ENCODE data around the gene WWOX. TPM values are rescaled to one million over a fixed set of nuclear protein-coding genes. Genes with fewer than 3 reads are reported as not detected.

The WWOX gene
- total RNA-seq, 6 donors from 2014 or later = 18.7 to 167 (median 31.0) TPM

- H3K27me3 ChIP-seq = no peaks in the 10 kb centered on the region
- DNase-seq (no peak), ATAC-seq (ENCODE audit: low FRiP score in 2 of 2) (no peak)
- H3K27ac ChIP-seq = peak overlapping the region in 1 of 4 donors; percentile 6
- H3K4me3 ChIP-seq = no peak overlapping the region
- no peaks in the 10 kb centered on the region for H3K36me3 ChIP-seq
- WGBS, 2 donors = 75 to 84% methylated on average over 5 of the region's 5 CpGs
- TF ChIP-seq EP300 (IDR thresholded peaks at IDR 0.05) = no peak
- no peak for TF ChIP-seq POLR2A (IDR thresholded peaks at IDR 0.05)
- no peak for TF ChIP-seq POLR2AphosphoS5 (IDR thresholded peaks at IDR 0.05)
- no peak for TF ChIP-seq CTCF (IDR thresholded peaks at IDR 0.05)
- H3K9me3 ChIP-seq = no peaks in the 10 kb centered on the region
- H3K4me1 ChIP-seq = no peaks in the 10 kb centered on the region
Observed at GRCh38 chr16:78895681-78896080, 796.2 kb downstream of the WWOX start.

- Histone ChIP-seq H3K9me3 (no peaks in the 10 kb centered on the region), H3K4me3 (no peak overlapping the region), H3K27me3 (no peaks in the 10 kb centered on the region), H3K36me3 (no peaks in the 10 kb centered on the region), H3K27ac (no peak overlapping the region), H3K4me1 (no peaks in the 10 kb centered on the region)
- TF ChIP-seq POLR2A (IDR thresholded peaks at IDR 0.05) = no peak
- TF ChIP-seq POLR2AphosphoS5 (IDR thresholded peaks at IDR 0.05) = no peak
- no peak for TF ChIP-seq CTCF (IDR thresholded peaks at IDR 0.05)
- TF ChIP-seq EP300 (IDR thresholded peaks at IDR 0.05) = no peak
- no peak for DNase-seq
- ATAC-seq (ENCODE audit: low FRiP score in 2 of 2) = no peak
- 83 to 84% methylated on average over 9 of the region's 9 CpGs for WGBS, 2 donors
Observed at GRCh38 chr16:78896280-78896679, 796.8 kb downstream of the WWOX start.

GRCh38 chr16:78897299-78897698, 797.8 kb downstream of the WWOX start:
- TF ChIP-seq POLR2A (IDR thresholded peaks at IDR 0.05) (no peak), POLR2AphosphoS5 (IDR thresholded peaks at IDR 0.05) (no peak), CTCF (IDR thresholded peaks at IDR 0.05) (no peak), EP300 (IDR thresholded peaks at IDR 0.05) (no peak)
- Histone ChIP-seq H3K4me3 (no peak overlapping the region), H3K27ac (no peak overlapping the region), H3K36me3 (no peaks in the 10 kb centered on the region), H3K27me3 (no peaks in the 10 kb centered on the region), H3K4me1 (no peaks in the 10 kb centered on the region), H3K9me3 (no peaks in the 10 kb centered on the region)
- DNase-seq = no peak
- ATAC-seq (ENCODE audit: low FRiP score in 2 of 2) = no peak
- 88% methylated on average over 5 of the region's 5 CpGs for WGBS, 2 donors

GRCh38 chr16:78900044-78900811, 800.8 kb downstream of the WWOX start:
- ATAC-seq (ENCODE audit: low FRiP score in 2 of 2) (no peak), DNase-seq (no peak)
- no peak for TF ChIP-seq POLR2AphosphoS5 (IDR thresholded peaks at IDR 0.05)
- no peak for TF ChIP-seq EP300 (IDR thresholded peaks at IDR 0.05)
- no peaks in the 10 kb centered on the region for H3K9me3 ChIP-seq
- H3K4me1 ChIP-seq = no peaks in the 10 kb centered on the region
- H3K4me3 ChIP-seq = no peak overlapping the region
- WGBS, 2 donors = 86 to 89% methylated on average over 6 of the region's 6 CpGs
- no peak overlapping the region for H3K27ac ChIP-seq
- no peaks in the 10 kb centered on the region for H3K27me3 ChIP-seq
- H3K36me3 ChIP-seq = no peaks in the 10 kb centered on the region

- no peak for TF ChIP-seq CTCF (IDR thresholded peaks at IDR 0.05)
- no peak for TF ChIP-seq POLR2A (IDR thresholded peaks at IDR 0.05)
- no peak for TF ChIP-seq POLR2AphosphoS5 (IDR thresholded peaks at IDR 0.05)
- TF ChIP-seq EP300 (IDR thresholded peaks at IDR 0.05) = no peak
- 94% methylated on average over 4 of the region's 4 CpGs for WGBS, 2 donors
Observed at GRCh38 chr16:78900966-78901365, 801.5 kb downstream of the WWOX start.

More at GRCh38 chr16:78900966-78901365, 801.5 kb downstream of the WWOX start:
- Histone ChIP-seq H3K9me3 (no peaks in the 10 kb centered on the region), H3K36me3 (no peaks in the 10 kb centered on the region), H3K27ac (no peak overlapping the region), H3K4me3 (no peak overlapping the region), H3K27me3 (no peaks in the 10 kb centered on the region), H3K4me1 (no peaks in the 10 kb centered on the region)
- ATAC-seq (ENCODE audit: low FRiP score in 2 of 2) = no peak
- no peak for DNase-seq
